WTC11 (cell line): ENCODE measurements around the gene PFKFB3. TPM values are rescaled to one million over a fixed set of nuclear protein-coding genes. Genes with fewer than 3 reads are reported as not detected.

Experiments
- ATAC-seq: fragments of 200-7000 bp; cut with Tn5 transposase; 2 replicates; pipeline ENCODE4 v1.10.0; 2021; ENCODE audit warnings: mild to moderate bottlenecking, moderate library complexity
- CTCF ChIA-PET: fragments of 300-600 bp; sonication (Branson Sonifier 250); formaldehyde crosslinking; loops from one replicate; lab custom pipeline; 2021; ENCODE audit warnings: antibody characterized with exemption; lab: Charles Lee
- POLR2A ChIA-PET: fragments of 350-600 bp; sonication (Branson Sonifier 250); formaldehyde crosslinking; loops from one replicate; lab custom pipeline; 2021; ENCODE audit warnings: antibody characterized with exemption; lab: Charles Lee
- DNase-seq: peaks from one replicate; pipeline ENCODE4 v3.0.0; 2021; ENCODE audit warnings: low spot score
- H3K27ac Mint-ChIP-seq: 2 replicates; pipeline ENCODE4 v1.8.0; 2021; ENCODE audit warnings: mixed read lengths
- H3K27me3 Mint-ChIP-seq: 2 replicates; pipeline ENCODE4 v1.8.0; 2021; ENCODE audit warnings: low read depth, mild to moderate bottlenecking, moderate library complexity, mixed read lengths
- H3K36me3 Mint-ChIP-seq: 2 replicates; pipeline ENCODE4 v1.8.0; 2021; ENCODE audit warnings: mixed read lengths
- H3K4me1 Mint-ChIP-seq: 2 replicates; pipeline ENCODE4 v1.8.0; 2022; ENCODE audit warnings: mixed read lengths
- H3K4me3 Mint-ChIP-seq: 2 replicates; pipeline ENCODE4 v1.8.0; 2021; ENCODE audit warnings: mild to moderate bottlenecking, moderate library complexity, mixed read lengths
- H3K9me3 Mint-ChIP-seq: 2 replicates; pipeline ENCODE4 v1.8.0; 2021; ENCODE audit warnings: mixed read lengths
- ARID4B ChIP-seq: sonication (generic); formaldehyde crosslinking; IDR thresholded peaks from 2 replicates; pipeline ENCODE4 v1.8.0; 2023; ENCODE audit warnings: missing genetic modification reagents, mild to moderate bottlenecking, borderline replicate concordance
- ATF1 ChIP-seq: sonication (generic); formaldehyde crosslinking; IDR thresholded peaks from 2 replicates; pipeline ENCODE4 v1.8.1; 2023; ENCODE audit warnings: mild to moderate bottlenecking, moderate library complexity, missing genetic modification reagents
- ATF6 ChIP-seq: sonication (generic); formaldehyde crosslinking; IDR thresholded peaks from 2 replicates; pipeline ENCODE4 v1.8.1; 2023; ENCODE audit warnings: mild to moderate bottlenecking, missing genetic modification reagents
- CREB1 ChIP-seq: sonication (generic); formaldehyde crosslinking; IDR thresholded peaks from 2 replicates; pipeline ENCODE4 v1.8.0; 2023; ENCODE audit warnings: mild to moderate bottlenecking, missing genetic modification reagents
- CREM ChIP-seq: sonication (generic); formaldehyde crosslinking; IDR thresholded peaks from 2 replicates; pipeline ENCODE4 v1.8.1; 2022; ENCODE audit warnings: mild to moderate bottlenecking, missing genetic modification reagents, moderate library complexity
- ELF4 ChIP-seq: sonication (generic); formaldehyde crosslinking; IDR thresholded peaks from 2 replicates; pipeline ENCODE4 v1.8.1; 2022; ENCODE audit warnings: low read depth, mild to moderate bottlenecking, moderate library complexity, missing genetic modification reagents
- FOXJ3 ChIP-seq: sonication (generic); formaldehyde crosslinking; IDR thresholded peaks from 2 replicates; pipeline ENCODE4 v1.9.0; 2021; ENCODE audit warnings: missing genetic modification reagents, mild to moderate bottlenecking, borderline replicate concordance
- HMGA2 ChIP-seq: fragments of 250-450 bp; sonication (Bioruptor Pico); IDR thresholded peaks from 2 replicates; pipeline ENCODE4 v1.4.0; 2021; ENCODE audit warnings: mild to moderate bottlenecking, moderate library complexity
- MYBL2 ChIP-seq: sonication (generic); formaldehyde crosslinking; IDR thresholded peaks from 2 replicates; pipeline ENCODE4 v1.8.1; 2023; ENCODE audit warnings: mild to moderate bottlenecking, moderate library complexity, missing genetic modification reagents
- NFE2L1 ChIP-seq: sonication (generic); formaldehyde crosslinking; IDR thresholded peaks from 2 replicates; pipeline ENCODE4 v1.8.1; 2023; ENCODE audit warnings: missing genetic modification reagents
- OVOL2 ChIP-seq: fragments of 250-450 bp; sonication (Bioruptor Pico); IDR thresholded peaks from 2 replicates; pipeline ENCODE4 v1.9.0; 2021; ENCODE audit warnings: mild to moderate bottlenecking, borderline replicate concordance
- SOX15 ChIP-seq: fragments of 250-450 bp; sonication (Bioruptor Pico); IDR thresholded peaks from 2 replicates; pipeline ENCODE4 v1.9.0; 2021; ENCODE audit warnings: mild to moderate bottlenecking
- TEAD4 ChIP-seq: sonication (generic); formaldehyde crosslinking; IDR thresholded peaks from 2 replicates; pipeline ENCODE4 v1.8.0; 2022; ENCODE audit warnings: mild to moderate bottlenecking, missing genetic modification reagents
- ZBTB21 ChIP-seq: sonication (generic); formaldehyde crosslinking; IDR thresholded peaks from 2 replicates; pipeline ENCODE4 v1.8.1; 2023; ENCODE audit warnings: mild to moderate bottlenecking, missing genetic modification reagents, borderline replicate concordance
- ZNF219 ChIP-seq: sonication (generic); formaldehyde crosslinking; IDR thresholded peaks from 2 replicates; pipeline ENCODE4 v1.8.0; 2023; ENCODE audit warnings: missing genetic modification reagents, mild to moderate bottlenecking, borderline replicate concordance
- ZNF281 ChIP-seq: sonication (generic); formaldehyde crosslinking; IDR thresholded peaks from 2 replicates; pipeline ENCODE4 v1.8.0; 2023; ENCODE audit warnings: mild to moderate bottlenecking, missing genetic modification reagents
- ZNF317 ChIP-seq: sonication (generic); formaldehyde crosslinking; IDR thresholded peaks from 2 replicates; pipeline ENCODE4 v1.8.1; 2023; ENCODE audit warnings: low read depth, mild to moderate bottlenecking, moderate library complexity, missing genetic modification reagents, borderline replicate concordance
- total RNA-seq: library from RNA; stranded (reverse); gene quantifications from 3 replicates; pipeline ENCODE4 v1.2.3, GENCODE V29; 2021
- TF ChIP-seq, protein P1 (sequence below): sonication (generic); formaldehyde crosslinking; IDR thresholded peaks from 2 replicates; pipeline ENCODE4 v1.8.0; 2022; ENCODE audit warnings: mild to moderate bottlenecking, missing genetic modification reagents
- TF ChIP-seq, protein P2 (sequence below): fragments of 250-450 bp; sonication (Bioruptor Pico); IDR thresholded peaks from 2 replicates; pipeline ENCODE4 v1.9.0; 2021; ENCODE audit warnings: mild to moderate bottlenecking

The PFKFB3 gene
- total RNA-seq, 1 experiment from 2014 or later = 30.6 TPM

- H3K9me3 Mint-ChIP-seq = no peaks in the 10 kb centered on the region
- H3K27me3 Mint-ChIP-seq = no peaks in the 10 kb centered on the region
- H3K27ac Mint-ChIP-seq = 0 out of 2 replicates have a peak overlapping the region, but pooled peaks have one; percentile 32
- H3K36me3 Mint-ChIP-seq = peaks cover 6% of the 10 kb centered on the region; the same call in 1 of the 2 replicates
- no peak overlapping the region for H3K4me3 Mint-ChIP-seq
- CTCF ChIA-PET = interaction anchor here (1.6 kb wide), 1 partner anchor 224 kb away, joined by 3 read pairs; no protein-coding TSS in a partner anchor
- no peak for TF ChIP-seq SOX15 (CRISPR knock-in tag)
- TF ChIP-seq ZBTB21 (CRISPR knock-in tag) = no peak
- DNase-seq (no peak), ATAC-seq (no peak)
- POLR2A ChIA-PET = interaction anchor here (0.5 kb wide), 1 partner anchor 268 kb away, joined by 3 read pairs; no protein-coding TSS in a partner anchor
- H3K4me1 Mint-ChIP-seq = peaks cover 17% of the 10 kb centered on the region
These were observed 24.9 kb upstream of the PFKFB3 start for GRCh38 chr10:6177880-6178281.

DNA sequence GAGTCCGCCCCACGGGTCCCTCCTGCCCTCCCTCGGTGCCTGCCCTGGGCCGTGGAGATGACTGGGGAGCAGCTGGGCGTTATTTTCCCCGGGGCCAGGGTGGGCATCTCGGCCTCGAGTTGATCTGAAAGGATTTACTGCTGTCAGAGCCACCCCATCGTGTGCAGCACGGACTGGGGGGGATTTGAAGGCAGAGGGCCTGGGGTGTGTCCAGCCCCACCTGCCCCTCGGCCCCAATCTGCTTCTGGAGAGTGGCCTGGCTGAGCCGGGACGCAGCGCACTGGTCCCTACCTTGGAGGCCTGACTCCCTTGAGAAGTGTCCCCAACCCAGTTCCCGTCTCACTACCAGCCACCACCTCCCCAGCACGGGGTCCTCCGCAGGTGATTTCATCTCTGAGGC, 24.2 kb upstream of the PFKFB3 start:
- ChIA-PET POLR2A (no interaction called here), CTCF (interaction anchor here (1.1 to 1.9 kb wide), 3 partner anchors 24 to 223 kb away, joined by 3 to 7 read pairs (median 3); partner anchors contain the start of gene PFKFB3)
- no peak for ATAC-seq
- Mint-ChIP-seq H3K36me3 (peaks cover 4% of the 10 kb centered on the region; the same call in 1 of the 2 replicates), H3K27me3 (no peaks in the 10 kb centered on the region), H3K9me3 (no peaks in the 10 kb centered on the region), H3K4me1 (peaks cover 12% of the 10 kb centered on the region), H3K4me3 (no peak overlapping the region), H3K27ac (no peak overlapping the region)
- no peak for DNase-seq
- TF ChIP-seq ATF1 (CRISPR knock-in tag) (no peak), ZNF281 (CRISPR knock-in tag) (no peak), ARID4B (CRISPR knock-in tag) (no peak), OVOL2 (CRISPR knock-in tag) (no peak), CREM (CRISPR knock-in tag) (no peak), ZNF219 (CRISPR knock-in tag) (no peak)
- TF ChIP-seq, protein P1, sequence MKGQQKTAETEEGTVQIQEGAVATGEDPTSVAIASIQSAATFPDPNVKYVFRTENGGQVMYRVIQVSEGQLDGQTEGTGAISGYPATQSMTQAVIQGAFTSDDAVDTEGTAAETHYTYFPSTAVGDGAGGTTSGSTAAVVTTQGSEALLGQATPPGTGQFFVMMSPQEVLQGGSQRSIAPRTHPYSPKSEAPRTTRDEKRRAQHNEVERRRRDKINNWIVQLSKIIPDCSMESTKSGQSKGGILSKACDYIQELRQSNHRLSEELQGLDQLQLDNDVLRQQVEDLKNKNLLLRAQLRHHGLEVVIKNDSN (CRISPR knock-in tag) = no peak

GRCh38 chr10:6179078-6179477, 23.7 kb upstream of the PFKFB3 start:
- peaks cover 12% of the 10 kb centered on the region for H3K4me1 Mint-ChIP-seq
- no peaks in the 10 kb centered on the region for H3K9me3 Mint-ChIP-seq
- H3K27ac Mint-ChIP-seq = peak overlapping the region; percentile 3; the same call in 1 of the 2 replicates
- no peak for DNase-seq
- CTCF ChIA-PET = interaction anchor here (1.1 to 1.9 kb wide), 3 partner anchors 23 to 223 kb away, joined by 3 to 7 read pairs (median 3); partner anchors contain the start of gene PFKFB3
- H3K36me3 Mint-ChIP-seq = peaks cover 4% of the 10 kb centered on the region; the same call in 1 of the 2 replicates
- POLR2A ChIA-PET = no interaction called here
- no peaks in the 10 kb centered on the region for H3K27me3 Mint-ChIP-seq
- H3K4me3 Mint-ChIP-seq = no peak overlapping the region
- no peak for ATAC-seq
- TF ChIP-seq CREM (CRISPR knock-in tag) (no peak), ATF6 (no peak), ELF4 (no peak), MYBL2 (CRISPR knock-in tag) (no peak), NFE2L1 (CRISPR knock-in tag) (no peak), HMGA2 (no peak), ZNF317 (CRISPR knock-in tag) (no peak), FOXJ3 (CRISPR knock-in tag) (no peak), CREB1 (no peak), TEAD4 (CRISPR knock-in tag) (no peak)
- TF ChIP-seq, protein P2, sequence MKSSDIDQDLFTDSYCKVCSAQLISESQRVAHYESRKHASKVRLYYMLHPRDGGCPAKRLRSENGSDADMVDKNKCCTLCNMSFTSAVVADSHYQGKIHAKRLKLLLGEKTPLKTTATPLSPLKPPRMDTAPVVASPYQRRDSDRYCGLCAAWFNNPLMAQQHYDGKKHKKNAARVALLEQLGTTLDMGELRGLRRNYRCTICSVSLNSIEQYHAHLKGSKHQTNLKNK = no peak
